GM12874 (cell line): ENCODE results near the gene RNF4.

Experiments used
- CTCF ChIP-seq: IDR thresholded peaks from 2 replicates; pipeline ENCODE4 v1.5.1; 2011; ENCODE audit warnings: low read depth, mild to moderate bottlenecking, control low read depth, low read length, moderate library complexity; ENCODE audit not compliant: insufficient read depth

RNF4 gene

GRCh38 chr4:2468456-2469191, at the start of gene RNF4:
Gene RNF4, plus strand, starts transcription at chr4:2469106. Its CDS starts 21,388 bp downstream, at chr4:2490494.
- no peak for TF ChIP-seq CTCF

GRCh38 chr4:2419814-2420213, 49.1 kb upstream of the RNF4 start:
- TF ChIP-seq CTCF = no peak

GRCh38 chr4:2421928-2422327, 47.0 kb upstream of the RNF4 start:
- no peak for TF ChIP-seq CTCF

GRCh38 chr4:2423066-2423465, 45.8 kb upstream of the RNF4 start:
- TF ChIP-seq CTCF = no peak

GRCh38 chr4:2423695-2424094, 45.2 kb upstream of the RNF4 start:
- no peak for TF ChIP-seq CTCF

- TF ChIP-seq CTCF = no peak
Measured at GRCh38 chr4:2424581-2424980, 44.3 kb upstream of the RNF4 start.

- TF ChIP-seq CTCF = no peak
Measured at GRCh38 chr4:2425386-2426068, 43.4 kb upstream of the RNF4 start.
